Neural cell (in vitro differentiated cells): ENCODE results near the gene ZNF846. TPM values are rescaled to one million over a fixed set of nuclear protein-coding genes. Genes with fewer than 3 reads are reported as not detected.

ENCODE experiments used
- H2AFZ ChIP-seq: fragments of 200-600, 300-800 bp; sonication (generic), shearing (Covaris generic); 2 replicates; pipeline ENCODE4 v1.6.0; 2014; ENCODE audit warnings: low read depth, mild to moderate bottlenecking, antibody characterized with exemption, low read length, moderate library complexity
- H3F3A ChIP-seq: fragments of 200-600 bp; shearing (Covaris generic); 2 replicates; pipeline ENCODE4 v1.6.1; 2016; ENCODE audit warnings: mild to moderate bottlenecking, moderate library complexity, mixed read lengths, antibody characterized with exemption, low read length; ENCODE audit not compliant: insufficient read depth, poor library complexity, severe bottlenecking
- H3K27ac ChIP-seq: fragments of 200-600, 300-800 bp; sonication (generic), shearing (Covaris generic); 2 replicates; pipeline ENCODE4 v1.5.1; 2014; ENCODE audit warnings: mild to moderate bottlenecking, low read length, moderate library complexity
- H3K27me3 ChIP-seq: fragments of 300-800, 200-600 bp; sonication (generic), shearing (Covaris generic); 2 replicates; pipeline ENCODE4 v1.6.0; 2014; ENCODE audit warnings: mild to moderate bottlenecking, low read depth, low read length, moderate library complexity; ENCODE audit not compliant: insufficient read depth
- H3K36me3 ChIP-seq: fragments of 300-800, 200-600 bp; sonication (generic), shearing (Covaris generic); 2 replicates; pipeline ENCODE4 v1.5.1; 2014; ENCODE audit warnings: mild to moderate bottlenecking, antibody characterized with exemption, low read length, moderate library complexity; ENCODE audit not compliant: insufficient read depth
- H3K4me2 ChIP-seq: fragments of 300-800, 200-600 bp; sonication (generic), shearing (Covaris generic); 2 replicates; pipeline ENCODE4 v1.6.0; 2014; ENCODE audit warnings: mild to moderate bottlenecking, low read length
- H3K4me3 ChIP-seq: fragments of 300-800, 200-600 bp; sonication (generic), shearing (Covaris generic); 2 replicates; pipeline ENCODE4 v1.5.1; 2014; ENCODE audit warnings: mild to moderate bottlenecking, low read length, moderate library complexity
- H3K79me2 ChIP-seq: fragments of 200-600 bp; shearing (Covaris generic); replicated peaks from 2 replicates; pipeline ENCODE4 v1.6.0; 2014; ENCODE audit warnings: mild to moderate bottlenecking, low read length, moderate library complexity; ENCODE audit not compliant: insufficient read depth
- H3K9ac ChIP-seq: fragments of 300-800, 200-600 bp; sonication (generic), shearing (Covaris generic); 2 replicates; pipeline ENCODE4 v1.6.1; 2016; ENCODE audit warnings: mild to moderate bottlenecking, low read length, mixed read lengths
- H3K9me2 ChIP-seq: fragments of 200-600 bp; shearing (Covaris generic); 2 replicates; pipeline ENCODE4 v1.6.1; 2016; ENCODE audit warnings: mild to moderate bottlenecking, low read length, mixed read lengths; ENCODE audit not compliant: insufficient read depth
- H3K9me3 ChIP-seq: fragments of 200-600, 300-800 bp; sonication (generic), shearing (Covaris generic); 2 replicates; pipeline ENCODE4 v1.6.1; 2016; ENCODE audit warnings: mild to moderate bottlenecking, mixed run types, low read length, moderate library complexity, mixed read lengths
- H4K20me1 ChIP-seq: fragments of 200-600 bp; shearing (Covaris generic); 2 replicates; pipeline ENCODE4 v1.6.1; 2016; ENCODE audit warnings: mild to moderate bottlenecking, mixed run types; ENCODE audit not compliant: insufficient read depth
- EP300 ChIP-seq: fragments of 450-650 bp; conservative IDR thresholded peaks from 2 replicates; pipeline ENCODE4 v1.6.1; 2014; ENCODE audit warnings: antibody characterized with exemption, mild to moderate bottlenecking, moderate library complexity; ENCODE audit not compliant: poor library complexity, severe bottlenecking
- EZH2 ChIP-seq: fragments of 200-600, 300-800 bp; shearing (Covaris generic), sonication (generic); IDR thresholded peaks from 2 replicates; pipeline ENCODE4 v1.6.1; 2014; ENCODE audit warnings: antibody characterized with exemption, low read length, borderline replicate concordance, mild to moderate bottlenecking; ENCODE audit not compliant: insufficient read depth, poor library complexity, severe bottlenecking
- MXI1 ChIP-seq: fragments of 450-650 bp; conservative IDR thresholded peaks from 2 replicates; pipeline ENCODE4 v1.6.1; 2014; ENCODE audit warnings: antibody characterized with exemption, mild to moderate bottlenecking; ENCODE audit not compliant: poor library complexity, severe bottlenecking
- POLR2AphosphoS5 ChIP-seq: IDR thresholded peaks from 2 replicates; pipeline ENCODE4 v1.6.1; 2012
- RAD21 ChIP-seq: fragments of 450-650 bp; conservative IDR thresholded peaks from 2 replicates; pipeline ENCODE4 v1.6.1; 2014; ENCODE audit warnings: antibody characterized with exemption, mild to moderate bottlenecking, moderate library complexity
- SMC3 ChIP-seq: fragments of 450-650 bp; conservative IDR thresholded peaks from 2 replicates; pipeline ENCODE4 v1.6.1; 2014; ENCODE audit warnings: antibody characterized with exemption, mild to moderate bottlenecking, moderate library complexity; ENCODE audit not compliant: poor library complexity
- TAF1 ChIP-seq: IDR thresholded peaks from 2 replicates; pipeline ENCODE4 v1.6.1; 2012; ENCODE audit warnings: low read depth
- polyA minus RNA-seq: library from RNA; depleted of rRNA, polyadenylated mRNA; stranded (reverse); fragments of >200 nt; gene quantifications from 2 replicates; pipeline ENCODE4 v1.2.3, GENCODE V29; 2014
- polyA plus RNA-seq: library from polyadenylated mRNA; depleted of rRNA; stranded (reverse); fragments of >200 nt; gene quantifications from 2 replicates; pipeline ENCODE4 v1.2.3, GENCODE V29; 2014
- TF ChIP-seq, protein P1 (sequence below): IDR thresholded peaks from 2 replicates; pipeline ENCODE4 v1.6.1; 2012; ENCODE audit warnings: borderline replicate concordance
- TF ChIP-seq, protein P2 (sequence below): fragments of 450-650 bp; IDR thresholded peaks from 2 replicates; pipeline ENCODE4 v1.5.1; 2014; ENCODE audit warnings: antibody characterized with exemption, mild to moderate bottlenecking, moderate library complexity; ENCODE audit not compliant: poor library complexity, severe bottlenecking

The ZNF846 gene
- 7.4 and 10.0 TPM in 2 replicates for polyA plus RNA-seq
- polyA minus RNA-seq = 21.9 and 25.9 TPM in 2 replicates

DNA sequence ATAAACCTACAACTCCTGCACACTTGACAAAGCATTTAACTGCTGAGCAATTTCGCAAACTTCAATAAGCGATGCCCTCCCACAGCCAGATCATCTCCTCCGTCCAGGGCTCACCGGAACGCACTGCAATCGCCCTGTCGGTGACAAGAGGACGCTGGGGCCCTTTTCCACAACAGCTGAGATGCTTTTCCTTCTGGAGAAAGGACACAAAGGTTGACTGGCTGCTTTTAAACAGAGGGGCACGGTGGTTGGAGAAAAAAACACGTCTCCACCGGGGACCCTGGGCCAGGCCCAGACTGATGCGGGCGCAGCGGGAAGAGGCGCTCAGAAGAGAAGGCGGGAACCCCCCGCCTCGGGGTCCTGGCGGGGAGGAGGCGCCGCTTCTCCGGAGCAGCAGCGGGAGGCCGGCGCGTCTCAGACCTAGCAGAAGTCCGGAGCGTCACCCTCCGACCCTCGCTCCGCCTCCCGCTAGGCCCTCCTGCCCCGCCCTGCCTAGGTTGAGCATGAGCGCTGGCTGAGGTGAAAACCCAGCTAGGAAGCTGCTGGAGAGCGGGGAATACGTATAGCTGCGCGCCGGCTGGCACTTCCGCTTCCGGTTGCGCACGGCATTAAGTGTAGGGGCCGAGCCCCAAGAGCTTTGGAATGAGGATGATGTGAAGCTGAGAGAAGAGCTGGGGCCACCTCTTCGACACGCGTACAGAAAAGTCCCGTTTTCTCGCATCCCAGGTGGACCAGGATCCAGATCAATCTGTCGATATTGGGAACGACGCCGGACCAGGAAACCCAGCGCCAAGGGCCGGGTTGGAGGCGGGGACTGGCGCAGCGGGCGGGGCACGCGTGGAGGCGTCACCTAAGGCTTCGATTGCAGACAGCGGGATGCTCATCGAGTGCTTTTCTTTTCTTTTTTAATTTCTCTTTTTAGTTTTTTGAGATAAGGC, at the start of gene ZNF846:
Gene ZNF846 (minus strand): TSS at position 564 of the 938 bp plus-strand sequence. CDS start 3,788 bp downstream, outside the sequence.
- H3K27me3 ChIP-seq = no peaks in the 10 kb centered on the region
- H3K79me2 ChIP-seq = no peaks in the 10 kb centered on the region
- TF ChIP-seq TAF1 = peak; percentile 69
- no peak for TF ChIP-seq POLR2AphosphoS5
- TF ChIP-seq EP300 = peak; percentile 62
- no peak for TF ChIP-seq EZH2
- TF ChIP-seq, protein P1, sequence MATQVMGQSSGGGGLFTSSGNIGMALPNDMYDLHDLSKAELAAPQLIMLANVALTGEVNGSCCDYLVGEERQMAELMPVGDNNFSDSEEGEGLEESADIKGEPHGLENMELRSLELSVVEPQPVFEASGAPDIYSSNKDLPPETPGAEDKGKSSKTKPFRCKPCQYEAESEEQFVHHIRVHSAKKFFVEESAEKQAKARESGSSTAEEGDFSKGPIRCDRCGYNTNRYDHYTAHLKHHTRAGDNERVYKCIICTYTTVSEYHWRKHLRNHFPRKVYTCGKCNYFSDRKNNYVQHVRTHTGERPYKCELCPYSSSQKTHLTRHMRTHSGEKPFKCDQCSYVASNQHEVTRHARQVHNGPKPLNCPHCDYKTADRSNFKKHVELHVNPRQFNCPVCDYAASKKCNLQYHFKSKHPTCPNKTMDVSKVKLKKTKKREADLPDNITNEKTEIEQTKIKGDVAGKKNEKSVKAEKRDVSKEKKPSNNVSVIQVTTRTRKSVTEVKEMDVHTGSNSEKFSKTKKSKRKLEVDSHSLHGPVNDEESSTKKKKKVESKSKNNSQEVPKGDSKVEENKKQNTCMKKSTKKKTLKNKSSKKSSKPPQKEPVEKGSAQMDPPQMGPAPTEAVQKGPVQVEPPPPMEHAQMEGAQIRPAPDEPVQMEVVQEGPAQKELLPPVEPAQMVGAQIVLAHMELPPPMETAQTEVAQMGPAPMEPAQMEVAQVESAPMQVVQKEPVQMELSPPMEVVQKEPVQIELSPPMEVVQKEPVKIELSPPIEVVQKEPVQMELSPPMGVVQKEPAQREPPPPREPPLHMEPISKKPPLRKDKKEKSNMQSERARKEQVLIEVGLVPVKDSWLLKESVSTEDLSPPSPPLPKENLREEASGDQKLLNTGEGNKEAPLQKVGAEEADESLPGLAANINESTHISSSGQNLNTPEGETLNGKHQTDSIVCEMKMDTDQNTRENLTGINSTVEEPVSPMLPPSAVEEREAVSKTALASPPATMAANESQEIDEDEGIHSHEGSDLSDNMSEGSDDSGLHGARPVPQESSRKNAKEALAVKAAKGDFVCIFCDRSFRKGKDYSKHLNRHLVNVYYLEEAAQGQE = no peak
- peak; percentile 84 for TF ChIP-seq MXI1
- TF ChIP-seq RAD21 = peak; percentile 54
- TF ChIP-seq, protein P2, sequence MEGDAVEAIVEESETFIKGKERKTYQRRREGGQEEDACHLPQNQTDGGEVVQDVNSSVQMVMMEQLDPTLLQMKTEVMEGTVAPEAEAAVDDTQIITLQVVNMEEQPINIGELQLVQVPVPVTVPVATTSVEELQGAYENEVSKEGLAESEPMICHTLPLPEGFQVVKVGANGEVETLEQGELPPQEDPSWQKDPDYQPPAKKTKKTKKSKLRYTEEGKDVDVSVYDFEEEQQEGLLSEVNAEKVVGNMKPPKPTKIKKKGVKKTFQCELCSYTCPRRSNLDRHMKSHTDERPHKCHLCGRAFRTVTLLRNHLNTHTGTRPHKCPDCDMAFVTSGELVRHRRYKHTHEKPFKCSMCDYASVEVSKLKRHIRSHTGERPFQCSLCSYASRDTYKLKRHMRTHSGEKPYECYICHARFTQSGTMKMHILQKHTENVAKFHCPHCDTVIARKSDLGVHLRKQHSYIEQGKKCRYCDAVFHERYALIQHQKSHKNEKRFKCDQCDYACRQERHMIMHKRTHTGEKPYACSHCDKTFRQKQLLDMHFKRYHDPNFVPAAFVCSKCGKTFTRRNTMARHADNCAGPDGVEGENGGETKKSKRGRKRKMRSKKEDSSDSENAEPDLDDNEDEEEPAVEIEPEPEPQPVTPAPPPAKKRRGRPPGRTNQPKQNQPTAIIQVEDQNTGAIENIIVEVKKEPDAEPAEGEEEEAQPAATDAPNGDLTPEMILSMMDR = no peak
- peak; percentile 59 for TF ChIP-seq SMC3

DNA sequence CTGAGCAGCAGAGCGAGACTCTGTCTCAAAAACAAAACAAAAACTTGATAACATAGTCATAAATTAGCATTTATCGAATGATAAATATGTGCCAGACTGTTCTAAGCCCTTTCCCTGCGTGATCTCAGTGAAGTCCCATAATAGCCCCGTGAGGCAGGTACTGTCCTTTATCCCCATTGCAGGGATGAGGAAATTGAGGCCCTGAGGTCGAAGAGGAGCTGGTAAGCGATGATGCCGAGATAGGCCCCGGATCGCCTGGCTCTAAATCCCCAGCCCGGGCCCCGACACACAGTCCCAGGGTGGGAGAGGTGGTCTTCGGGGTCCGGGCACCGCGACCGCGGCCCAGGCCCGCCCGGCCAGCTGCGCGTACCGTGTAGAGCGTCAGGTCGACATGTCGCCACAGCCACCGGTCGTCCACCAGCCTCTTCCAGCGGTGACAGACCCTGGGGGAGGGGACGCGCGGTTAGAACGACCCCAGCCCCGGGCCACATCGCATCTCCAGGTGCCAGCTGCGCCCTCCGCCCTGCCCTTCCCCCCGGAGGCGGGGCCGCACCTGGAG, 49.7 kb upstream of the ZNF846 start:
- H4K20me1 ChIP-seq = no peaks in the 10 kb centered on the region
- peak overlapping the region; percentile 86 for H2AFZ ChIP-seq
- H3K36me3 ChIP-seq = no peaks in the 10 kb centered on the region
- H3K9ac ChIP-seq = peak overlapping the region; percentile 85
- no peaks in the 10 kb centered on the region for H3F3A ChIP-seq
- H3K27ac ChIP-seq = peak overlapping the region; percentile 91
- H3K4me3 ChIP-seq = peak overlapping the region; percentile 98
- no peaks in the 10 kb centered on the region for H3K9me2 ChIP-seq
- no peaks in the 10 kb centered on the region for H3K27me3 ChIP-seq
- peaks cover 19% of the 10 kb centered on the region for H3K79me2 ChIP-seq
- no peaks in the 10 kb centered on the region for H3K9me3 ChIP-seq
- peak overlapping the region; percentile 82 for H3K4me2 ChIP-seq
- no peak for TF ChIP-seq POLR2AphosphoS5
- TF ChIP-seq EP300 = no peak
- TF ChIP-seq, protein P1 = no peak
- TF ChIP-seq RAD21 = no peak
- TF ChIP-seq, protein P2 = no peak
- no peak for TF ChIP-seq TAF1
- TF ChIP-seq SMC3 = no peak
- TF ChIP-seq EZH2 = no peak
- TF ChIP-seq MXI1 = no peak

More for the DNA sequence above, at the start of gene ZNF846:
- peak within 1 kb of the TSS; percentile 95 for H3K27ac ChIP-seq
- no peaks in the 10 kb centered on the region for H3K36me3 ChIP-seq
- peak within 1 kb of the TSS; percentile 77 for H2AFZ ChIP-seq
- no peaks in the 10 kb centered on the region for H3K9me3 ChIP-seq
- no peaks in the 10 kb centered on the region for H3K9me2 ChIP-seq
- H4K20me1 ChIP-seq = no peaks in the 10 kb centered on the region
- H3K4me3 ChIP-seq = peak within 1 kb of the TSS; percentile 86
- peak within 1 kb of the TSS; percentile 86 for H3K4me2 ChIP-seq
- H3K9ac ChIP-seq = peak within 1 kb of the TSS; percentile 91
- H3F3A ChIP-seq = no peaks in the 10 kb centered on the region
